ENCODE results near the gene STRBP. TPM values are rescaled to one million over a fixed set of nuclear protein-coding genes. Genes with fewer than 3 reads are reported as not detected.

The STRBP gene
- total RNA-seq, 1 experiment from 2014 or later: 74.0 TPM

GRCh38 chr9:123305879-123306278 is 37.5 kb upstream of the STRBP start:
- no peaks in the 10 kb centered on the region for H3K4me1 ChIP-seq (ENCODE audit: insufficient read depth, low read length)
- no CpG with 5 or more reads among the region's 4 CpGs for WGBS (ENCODE audit: extremely low coverage, insufficient read length, low lambda C conversion rate)
- peaks cover 18 to 20% of the 10 kb centered on the region in 2 experiments for H3K4me1 Mint-ChIP-seq
- no peaks in the 10 kb centered on the region for H3K23me2 ChIP-seq (ENCODE audit: insufficient read length, low read depth, low read length, poor library complexity, severe bottlenecking)
- H3K9me3 ChIP-seq (ENCODE audit: control insufficient read depth, low read depth, low read length): no peaks in the 10 kb centered on the region
- H2BK12ac ChIP-seq (ENCODE audit: insufficient read length, low read depth, low read length): no peak overlapping the region
- no peak overlapping the region for H3K4me3 Mint-ChIP-seq
- no peak for DNase-seq
- H3K36me3 Mint-ChIP-seq (ENCODE audit: insufficient read depth in 1 of 3, low read depth in 3 of 3): no peaks in the 10 kb centered on the region
- no peak overlapping the region for H2BK15ac ChIP-seq (ENCODE audit: low read depth, low read length)
- H3K27me3 ChIP-seq (ENCODE audit: insufficient read depth, low read length): no peaks in the 10 kb centered on the region
- no peak overlapping the region for H2AK5ac ChIP-seq (ENCODE audit: insufficient read length, low read length)
- H4K20me1 ChIP-seq (ENCODE audit: control insufficient read depth, insufficient read depth, insufficient read length): no peaks in the 10 kb centered on the region
- H3K79me1 ChIP-seq (ENCODE audit: insufficient read depth, low read depth, low read length, poor library complexity, severe bottlenecking): no peaks in the 10 kb centered on the region
- peaks cover 2% of the 10 kb centered on the region for H3K27me3 Mint-ChIP-seq (ENCODE audit: low read depth)
- H3K9me3 Mint-ChIP-seq: no peaks in the 10 kb centered on the region
- H3K56ac ChIP-seq (ENCODE audit: insufficient read length, low read depth, low read length): no peak overlapping the region
- H3K9ac ChIP-seq (ENCODE audit: extremely low read depth, insufficient read length, low read length): no peak overlapping the region
- H3K79me2 ChIP-seq (ENCODE audit: insufficient read depth, low read length): no peaks in the 10 kb centered on the region
- no peak overlapping the region for H2BK20ac ChIP-seq (ENCODE audit: low read depth, low read length, poor library complexity, severe bottlenecking)
- H4K91ac ChIP-seq (ENCODE audit: insufficient read length, low read depth, low read length): no peak overlapping the region
- no peak overlapping the region for H3K4ac ChIP-seq (ENCODE audit: low read depth, low read length)
- H2AFZ ChIP-seq (ENCODE audit: low read length): no peak overlapping the region
- H2BK5ac ChIP-seq (ENCODE audit: insufficient read length, low read length): no peak overlapping the region
- H3K27ac ChIP-seq (ENCODE audit: insufficient read length, low read depth, low read length): no peak overlapping the region
- TF ChIP-seq CTCF (conservative IDR thresholded peaks at IDR 0.05): no peak
- no peak overlapping the region for H3K27ac Mint-ChIP-seq
- H3K4me2 ChIP-seq (ENCODE audit: insufficient read depth, insufficient read length, low read length): no peak overlapping the region
- no peak overlapping the region for H4K8ac ChIP-seq (replicated peaks; ENCODE audit: insufficient read length, low read depth, low read length)
- no peak overlapping the region for H3T11ph ChIP-seq (ENCODE audit: low read length)
- no peak overlapping the region for H3K18ac ChIP-seq (ENCODE audit: insufficient read length, low read depth, low read length)
- H2BK120ac ChIP-seq (ENCODE audit: low read depth, low read length, poor library complexity, severe bottlenecking): no peak overlapping the region
- H3K23ac ChIP-seq (ENCODE audit: insufficient read length, low read depth, low read length): no peak overlapping the region
- no peak overlapping the region for H4K5ac ChIP-seq (ENCODE audit: insufficient read length, low read depth, low read length)
- no peak overlapping the region for H3K14ac ChIP-seq (ENCODE audit: insufficient read depth, low read length)
